Left ventricle myocardium inferior (tissue), 1 donor: ENCODE data around the gene LPA. TPM values are rescaled to one million over a fixed set of nuclear protein-coding genes. Genes with fewer than 3 reads are reported as not detected.
"Not testable (repeated sequence)": the region's sequence is repeated elsewhere in the genome, so short reads cannot be mapped to it uniquely, and the experiment has no call there.

ENCODE experiments used
- DNase-seq: peaks from one replicate; pipeline ENCODE4 v3.0.0-alpha.2; 2020
- H3K27ac ChIP-seq: fragments of 200-600 bp; replicated peaks from 2 replicates; pipeline ENCODE4 v1.8.0; 2021
- H3K27me3 ChIP-seq: fragments of 200-600 bp; 2 replicates; pipeline ENCODE4 v1.8.0; 2021; ENCODE audit warnings: low read depth
- H3K36me3 ChIP-seq: fragments of 200-600 bp; 2 replicates; pipeline ENCODE4 v1.8.0; 2021
- H3K4me1 ChIP-seq: fragments of 200-600 bp; 2 replicates; pipeline ENCODE4 v1.8.0; 2021
- H3K4me3 ChIP-seq: fragments of 200-600 bp; 2 replicates; pipeline ENCODE4 v1.8.0; 2021; ENCODE audit warnings: mild to moderate bottlenecking, moderate library complexity
- H3K9me3 ChIP-seq: fragments of 200-600 bp; replicated peaks from 2 replicates; pipeline ENCODE4 v1.8.0; 2021
- CTCF ChIP-seq: fragments of 200-600 bp; IDR thresholded peaks from 2 replicates; pipeline ENCODE4 v1.8.0; 2021; ENCODE audit warnings: antibody characterized with exemption, mild to moderate bottlenecking, borderline replicate concordance
- intact Hi-C: fragments of 100-400 bp; cut with micrococcal nuclease; formaldehyde crosslinking; loops from one replicate; pipeline ENCODE4 v1.11.0; 2022
- total RNA-seq: library from RNA; stranded (reverse); fragmentation: NEBNext Ultra II Directional; extraction: Animal tissue kit (Norgen Biotek cat#: 25700); gene quantifications from one replicate; pipeline ENCODE4 v1.2.1, GENCODE V29; 2021
- donor health status: DM: no; HTN: yes; CAD: no; lungs with severe emphysema.

The LPA gene
- total RNA-seq, 1 donor from 2014 or later = not detected

GRCh38 chr6:160583794-160584193, 80.3 kb downstream of the LPA start:
- H3K4me1 ChIP-seq = no peaks in the 10 kb centered on the region
- no peak for TF ChIP-seq CTCF
- intact Hi-C loops = no loop called here

GRCh38 chr6:160581406-160581805, 82.7 kb downstream of the LPA start:
- Histone ChIP-seq H3K4me3 (no peak overlapping the region), H3K36me3 (no peaks in the 10 kb centered on the region), H3K9me3 (peaks cover 8% of the 10 kb centered on the region), H3K27me3 (peaks cover 28% of the 10 kb centered on the region), H3K27ac (no peak overlapping the region), H3K4me1 (no peaks in the 10 kb centered on the region)
- TF ChIP-seq CTCF = no peak
- DNase-seq = no peak
- intact Hi-C loops = no loop called here

More at GRCh38 chr6:160583794-160584193, 80.3 kb downstream of the LPA start:
- no peak overlapping the region for H3K27ac ChIP-seq
- H3K9me3 ChIP-seq = peaks cover 8% of the 10 kb centered on the region
- DNase-seq = no peak
- H3K4me3 ChIP-seq = no peak overlapping the region
- H3K27me3 ChIP-seq = peaks cover 41% of the 10 kb centered on the region
- no peaks in the 10 kb centered on the region for H3K36me3 ChIP-seq

GRCh38 chr6:160578515-160578914, 85.6 kb downstream of the LPA start:
- intact Hi-C loops, DNase-seq, H3K36me3 ChIP-seq, H3K27ac ChIP-seq, H3K4me3 ChIP-seq, H3K4me1 ChIP-seq: not testable (repeated sequence)
- peaks cover 14% of the 10 kb centered on the region for H3K9me3 ChIP-seq
- H3K27me3 ChIP-seq = peaks cover 19% of the 10 kb centered on the region

GRCh38 chr6:160573943-160574342, 90.1 kb downstream of the LPA start:
- intact Hi-C loops = no loop called here
- no peak for DNase-seq
- H3K4me1 ChIP-seq = no peaks in the 10 kb centered on the region
- no peak overlapping the region for H3K27ac ChIP-seq
- no peaks in the 10 kb centered on the region for H3K36me3 ChIP-seq
- H3K4me3 ChIP-seq = no peak overlapping the region
- H3K27me3 ChIP-seq = peaks cover 8% of the 10 kb centered on the region
- TF ChIP-seq CTCF = no peak
- peaks cover 19% of the 10 kb centered on the region for H3K9me3 ChIP-seq

- peaks cover 20% of the 10 kb centered on the region for H3K9me3 ChIP-seq
- H3K4me3 ChIP-seq, intact Hi-C loops, H3K27me3 ChIP-seq, H3K4me1 ChIP-seq, H3K27ac ChIP-seq, DNase-seq, H3K36me3 ChIP-seq: not testable (repeated sequence)
Observed at GRCh38 chr6:160571201-160571600, 92.9 kb downstream of the LPA start.

- peaks cover 76% of the 10 kb centered on the region for H3K27me3 ChIP-seq
- H3K9me3 ChIP-seq = no peaks in the 10 kb centered on the region
- no peak for DNase-seq
- H3K27ac ChIP-seq = no peak overlapping the region
- no peaks in the 10 kb centered on the region for H3K4me1 ChIP-seq
- no peaks in the 10 kb centered on the region for H3K36me3 ChIP-seq
- no peak for TF ChIP-seq CTCF
- no peak overlapping the region for H3K4me3 ChIP-seq
- intact Hi-C loops = no loop called here
Observed at GRCh38 chr6:160544802-160545201, 119.3 kb downstream of the LPA start.

GRCh38 chr6:160535270-160535669, 128.8 kb downstream of the LPA start:
- no peak for DNase-seq
- Histone ChIP-seq H3K27me3 (peaks cover 23% of the 10 kb centered on the region), H3K36me3 (no peaks in the 10 kb centered on the region), H3K4me3 (no peak overlapping the region), H3K27ac (no peak overlapping the region), H3K4me1 (no peaks in the 10 kb centered on the region), H3K9me3 (no peaks in the 10 kb centered on the region)
- no peak for TF ChIP-seq CTCF
- intact Hi-C loops = no loop called here
